ENCODE measurements around the gene ACAA2.
"Not testable (repeated sequence)": the region's sequence is repeated elsewhere in the genome, so short reads cannot be mapped to it uniquely, and the experiment has no call there.

ACAA2 gene

DNA sequence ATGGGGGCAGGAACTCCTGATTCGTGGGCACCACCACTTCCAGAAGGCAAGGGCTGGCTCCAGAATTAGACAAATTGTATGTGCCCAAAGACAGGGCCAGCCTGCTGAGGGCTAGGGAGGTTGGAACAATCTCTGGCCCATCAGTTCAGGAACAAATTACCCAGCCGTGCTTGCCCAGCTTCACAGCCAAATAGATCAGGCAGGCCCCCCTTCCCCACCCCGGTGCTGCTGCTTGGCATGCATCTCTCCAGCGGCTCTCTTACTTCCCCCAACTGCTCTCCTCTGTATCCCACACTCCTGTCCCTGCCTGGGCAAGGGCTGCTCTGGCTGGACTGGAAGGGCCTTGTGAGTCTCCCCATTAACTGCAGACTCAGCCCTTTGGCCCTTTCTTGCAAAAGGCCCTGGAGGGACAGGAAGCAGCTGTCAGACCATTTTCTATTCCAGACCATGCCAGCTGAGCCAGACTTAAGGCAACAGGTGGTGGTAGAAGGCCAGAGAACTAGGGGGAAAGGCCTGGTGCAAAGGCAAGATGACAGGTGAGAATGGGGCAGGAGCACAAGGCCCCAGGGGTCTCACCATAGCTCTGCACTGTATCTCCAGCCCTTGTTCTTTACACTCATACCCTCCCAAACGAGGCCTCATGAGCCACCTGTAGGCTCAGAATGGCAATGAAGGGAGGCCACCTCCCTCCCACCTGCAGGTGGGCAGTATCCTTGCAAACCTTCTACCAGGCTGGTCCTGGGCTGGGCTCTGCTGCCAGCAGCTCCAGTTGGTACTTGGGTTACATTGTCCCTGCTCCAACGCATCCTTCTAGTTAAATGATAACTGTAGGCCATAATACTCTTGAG lies 30.7 kb upstream of the ACAA2 start:
- no peak for DNase-seq

DNA sequence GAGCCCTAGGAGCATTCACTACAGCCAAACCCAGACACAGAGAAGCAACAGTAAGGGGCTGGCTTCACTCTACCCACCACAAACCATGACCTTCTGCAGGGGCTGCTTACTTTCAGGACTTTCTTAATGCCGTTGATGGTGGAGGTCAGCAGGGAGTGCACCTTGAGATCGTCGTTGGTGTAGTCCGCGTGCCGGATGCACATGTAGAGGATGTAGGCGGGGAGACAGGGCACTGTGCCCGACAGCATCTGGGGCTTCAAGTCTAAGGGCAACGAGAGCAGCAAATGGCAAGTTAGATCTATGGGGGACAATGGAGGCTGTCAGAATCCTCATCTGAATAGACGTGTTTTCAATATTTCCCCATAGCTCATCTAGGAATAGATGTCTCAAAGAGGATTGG lies 29.8 kb upstream of the ACAA2 start:
- no peak for DNase-seq

DNA sequence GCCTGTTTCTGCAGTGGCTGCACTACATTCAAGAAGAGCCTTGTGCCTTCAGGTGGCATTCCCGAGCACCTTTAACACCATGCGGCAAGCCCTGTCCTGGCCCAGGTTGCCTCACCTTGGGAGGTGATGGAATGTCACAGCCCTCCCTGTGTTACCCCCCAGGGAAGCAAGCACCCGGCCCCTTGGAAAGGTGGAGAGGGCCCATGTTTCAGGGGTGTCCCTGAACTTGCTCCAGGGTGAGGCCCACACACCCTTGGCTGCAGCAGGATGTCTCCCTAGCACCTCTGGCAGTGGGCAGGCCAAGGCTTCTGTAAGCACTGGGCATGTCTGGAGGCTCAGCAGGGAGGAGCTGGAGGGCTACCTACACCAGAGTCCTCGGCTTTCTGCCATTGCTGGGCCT lies 29.3 kb upstream of the ACAA2 start:
- no peak for DNase-seq

DNA sequence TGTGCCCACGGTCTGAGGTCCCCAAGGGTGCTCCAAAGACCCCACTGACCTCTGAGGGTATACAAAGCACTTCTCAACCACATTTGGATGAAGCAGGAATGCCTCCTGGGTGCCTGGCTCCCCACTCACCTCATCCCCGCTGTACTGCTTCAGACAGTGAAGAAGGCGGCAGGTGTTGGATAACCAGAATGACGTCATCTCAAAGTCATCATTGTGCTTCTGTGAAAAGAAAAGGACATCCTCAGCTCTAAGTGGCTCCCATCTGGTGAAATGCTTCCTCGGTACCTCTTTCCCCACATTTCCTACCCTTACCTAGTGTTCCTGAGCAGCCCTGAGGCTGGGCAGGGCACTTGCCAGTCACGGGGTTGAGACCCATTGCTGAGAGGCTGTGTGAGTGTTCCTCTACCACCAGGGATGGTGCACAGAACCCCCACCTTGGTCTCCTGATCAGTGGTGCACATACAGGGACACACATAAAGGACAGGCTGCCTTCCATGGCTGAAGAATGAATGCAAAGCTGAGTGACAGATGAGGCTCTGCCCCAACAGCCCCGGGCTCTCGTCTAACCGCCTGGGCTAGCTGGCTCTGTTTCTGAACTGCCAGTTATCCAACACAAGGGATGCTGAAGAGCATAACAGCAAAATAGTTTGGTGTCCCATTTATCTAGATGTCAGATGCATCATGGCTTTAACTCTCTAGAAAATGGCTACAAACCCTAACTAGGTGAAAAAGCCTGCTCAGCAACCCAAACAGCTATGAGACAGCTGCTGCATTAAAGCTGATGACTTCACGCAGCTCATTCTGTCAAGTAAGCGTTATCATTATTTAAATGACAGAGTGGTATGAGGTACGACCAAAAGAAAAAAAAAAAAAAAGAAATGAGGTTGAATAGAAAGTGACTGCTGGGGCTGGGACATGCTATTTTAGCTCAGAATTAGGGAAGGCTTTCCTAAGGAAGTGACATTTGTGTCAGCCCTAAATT lies 28.2 kb upstream of the ACAA2 start:
- DNase-seq, result no peak

- peak; percentile 19 for DNase-seq
Observed at GRCh38 chr18:49839012-49839411, 25.7 kb upstream of the ACAA2 start.

DNA sequence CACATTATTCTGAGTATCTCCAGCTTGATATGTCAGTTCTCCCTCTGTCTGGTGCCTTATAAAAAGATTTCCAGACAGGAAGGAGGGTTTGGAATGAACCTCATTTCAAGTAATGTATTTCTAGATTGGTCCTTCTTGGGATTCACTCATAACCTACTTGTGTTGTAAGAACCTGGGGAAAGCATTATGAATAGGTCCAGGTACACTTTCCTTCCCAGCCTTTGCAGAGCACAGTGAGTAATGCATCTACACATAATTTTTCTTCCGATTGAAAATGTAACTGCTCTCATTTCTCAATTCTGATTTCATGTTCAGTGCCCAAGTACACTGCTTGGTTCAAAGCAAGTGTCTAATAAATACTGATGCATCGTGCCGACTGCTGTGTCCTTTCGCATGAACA lies 25.0 kb upstream of the ACAA2 start:
- DNase-seq, result no peak

GRCh38 chr18:49837889-49838288 lies 24.6 kb upstream of the ACAA2 start:
- DNase-seq, result no peak

DNA sequence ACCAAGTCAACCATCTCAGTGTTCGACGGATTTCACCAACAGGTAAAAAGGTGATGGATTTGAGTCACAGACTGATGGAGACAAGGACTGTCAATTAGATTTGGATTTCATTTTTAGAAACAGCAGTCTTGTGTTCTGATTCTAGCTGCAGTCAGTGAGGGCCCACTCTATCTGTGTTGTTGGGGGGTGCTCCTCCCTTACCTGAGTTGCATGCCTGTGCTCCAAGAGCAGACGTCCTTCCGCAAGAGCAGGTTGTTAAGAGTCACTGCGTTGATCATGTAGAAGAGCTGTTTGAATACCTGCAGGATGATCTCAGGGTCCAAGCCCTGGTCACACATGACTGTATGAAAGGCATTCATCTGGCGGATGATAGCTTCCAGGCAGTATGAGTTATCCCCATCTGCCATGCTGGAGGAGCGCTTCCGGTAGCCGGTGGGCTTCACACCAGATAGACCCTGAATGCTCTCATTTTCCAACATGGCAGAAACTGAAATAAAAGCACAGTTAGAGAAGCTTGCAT lies 24.0 kb upstream of the ACAA2 start:
- DNase-seq, result not testable (repeated sequence)

DNA sequence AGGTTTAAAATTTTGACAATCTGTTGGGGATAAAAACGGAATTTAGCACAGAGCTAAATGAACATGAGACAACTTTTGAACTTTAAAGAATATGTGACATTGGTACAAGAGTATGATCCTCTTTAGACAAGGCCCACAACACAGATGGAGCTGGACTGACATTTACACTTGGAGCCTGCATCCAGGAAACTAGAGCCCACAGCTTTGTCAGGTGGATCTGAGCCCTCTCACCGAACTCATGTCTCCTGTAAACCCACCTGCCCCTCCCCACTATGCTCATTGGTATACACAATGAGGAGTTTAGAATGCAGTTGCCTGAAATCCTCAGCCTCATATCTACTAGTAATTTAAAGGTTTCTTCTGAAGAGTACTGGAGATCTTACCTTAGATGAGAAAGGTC lies 22.1 kb upstream of the ACAA2 start:
- no peak for DNase-seq

DNA sequence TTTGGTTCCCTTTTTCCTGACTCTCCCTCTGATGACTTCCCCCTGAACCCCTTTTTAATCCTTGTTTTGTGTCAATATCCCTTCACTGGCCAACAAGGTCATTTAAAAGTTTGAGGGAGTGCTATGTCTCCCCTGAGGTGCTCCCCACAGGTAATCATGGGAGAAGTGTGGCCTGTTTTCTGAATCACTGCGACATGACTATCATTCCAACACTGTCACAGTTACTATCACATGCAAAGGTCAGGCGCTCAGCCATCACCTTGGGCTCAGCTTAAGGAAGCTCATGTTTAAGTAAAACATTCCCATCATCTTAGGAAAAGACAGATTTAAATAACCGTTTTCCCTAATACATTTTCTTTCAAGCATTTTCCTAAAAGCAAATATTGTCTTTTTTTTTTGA lies 20.9 kb upstream of the ACAA2 start:
- no peak for DNase-seq

GRCh38 chr18:49833814-49834213 lies 20.5 kb upstream of the ACAA2 start:
- no peak for DNase-seq

- no peak for DNase-seq
Observed at GRCh38 chr18:49832221-49832647, 18.9 kb upstream of the ACAA2 start.

GRCh38 chr18:49827996-49828395 lies 14.7 kb upstream of the ACAA2 start:
- no peak for DNase-seq

DNA sequence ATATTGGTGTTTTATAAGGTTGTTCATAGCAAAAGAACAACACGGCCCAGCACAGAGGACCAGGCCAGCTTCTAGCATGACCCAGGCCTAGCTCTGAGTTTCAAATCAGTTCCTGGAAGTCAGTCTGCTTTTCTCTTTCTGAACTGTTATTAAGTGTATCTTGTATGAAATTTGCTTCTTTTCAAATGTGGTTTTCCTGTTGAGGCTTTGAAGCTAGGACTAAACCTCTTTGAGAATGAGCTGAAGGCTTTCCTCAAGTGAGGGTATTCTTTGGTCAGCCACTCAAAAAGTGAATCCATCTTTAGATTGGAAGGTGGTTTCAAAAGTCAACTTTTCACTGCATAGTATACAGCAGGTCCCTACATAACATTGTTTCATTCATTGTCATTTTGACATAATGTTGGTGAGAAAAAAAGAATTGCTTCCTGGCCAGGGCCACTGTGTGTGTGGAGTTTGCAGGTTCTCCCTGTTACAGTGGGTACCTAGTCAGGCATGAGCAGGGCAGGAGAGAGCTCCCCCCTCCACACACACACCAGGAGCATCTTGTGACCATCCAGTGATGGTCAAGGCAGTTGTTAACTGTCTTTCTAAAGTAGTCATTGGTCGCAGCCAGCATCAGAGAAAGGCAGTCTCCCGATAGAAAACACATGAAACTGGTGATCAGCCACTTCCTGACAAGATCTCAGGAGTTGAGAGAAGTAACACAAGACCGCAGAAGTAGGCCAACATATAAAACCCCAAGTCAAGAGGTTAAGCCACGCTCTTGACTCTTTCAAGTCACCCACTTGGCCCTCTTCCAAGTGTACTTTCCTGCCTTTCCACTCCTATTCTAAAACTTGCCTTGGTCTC lies 6.7 kb upstream of the ACAA2 start:
- no peak for DNase-seq

DNA sequence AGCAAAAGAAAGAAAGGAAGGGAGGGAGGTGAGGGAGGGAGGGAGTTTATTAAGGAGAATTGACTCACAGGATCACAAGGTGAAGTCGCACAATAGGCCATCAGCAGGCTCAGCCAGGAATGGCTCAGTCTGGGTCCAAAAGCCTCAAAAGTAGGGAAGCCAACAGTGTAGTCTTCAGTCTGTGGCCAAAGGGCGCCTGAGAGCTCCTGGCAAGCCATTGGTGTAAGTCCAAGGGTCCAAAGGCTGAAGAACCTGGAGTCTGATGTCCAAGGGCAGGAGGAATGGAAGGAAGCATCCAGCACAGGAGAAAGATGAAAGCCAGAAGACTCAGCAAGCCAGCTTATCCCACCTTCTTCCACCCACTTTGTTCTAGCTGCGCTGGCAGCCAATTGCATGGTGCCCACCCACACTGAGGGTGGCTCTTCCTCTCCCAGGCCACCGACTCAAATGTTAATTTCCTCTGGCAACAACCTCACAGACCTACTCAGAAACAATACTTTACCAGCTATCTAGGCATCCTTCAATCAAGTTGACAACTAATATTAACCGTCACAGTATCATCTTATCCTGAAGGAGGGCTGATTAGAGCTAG lies 5.8 kb upstream of the ACAA2 start:
- DNase-seq, result no peak

DNA sequence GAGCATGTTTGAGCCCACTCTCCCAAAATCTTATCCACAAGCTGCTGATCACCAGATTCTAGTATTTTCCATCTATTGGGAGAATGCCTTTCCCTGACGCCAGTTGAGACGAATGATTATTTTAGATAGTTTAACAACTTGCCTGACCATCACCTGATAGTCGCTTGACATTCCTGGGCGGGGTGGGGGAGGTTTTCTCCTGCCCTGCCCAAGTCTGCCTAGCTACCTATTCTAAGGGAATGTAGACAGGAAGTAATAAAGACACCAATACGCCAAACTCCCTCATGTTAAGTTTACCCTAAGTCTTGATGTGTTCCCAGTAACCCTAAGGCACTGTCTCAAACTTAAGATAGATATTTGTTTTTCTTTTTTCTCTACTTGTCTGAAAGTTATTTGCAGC lies 4.6 kb upstream of the ACAA2 start:
- no peak for DNase-seq

DNA sequence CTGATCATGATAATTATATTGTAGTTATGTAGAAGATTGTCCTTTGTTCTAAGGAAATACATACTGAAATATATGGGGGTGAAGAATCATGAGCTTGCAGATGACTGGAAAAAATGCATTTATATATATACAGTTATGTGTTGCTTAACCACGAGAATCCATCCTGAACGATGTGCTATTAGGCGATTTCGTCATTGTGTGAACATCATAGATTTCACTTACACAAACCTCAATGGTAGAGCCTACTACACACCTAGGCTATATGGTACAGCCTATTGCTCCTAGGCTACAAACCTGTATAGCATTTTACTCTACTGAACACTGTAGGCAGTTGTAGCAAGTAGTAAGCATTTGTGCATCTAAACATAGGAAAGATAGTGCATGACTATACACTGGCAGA lies 2.6 kb upstream of the ACAA2 start:
- peak; percentile 14 for DNase-seq

DNA sequence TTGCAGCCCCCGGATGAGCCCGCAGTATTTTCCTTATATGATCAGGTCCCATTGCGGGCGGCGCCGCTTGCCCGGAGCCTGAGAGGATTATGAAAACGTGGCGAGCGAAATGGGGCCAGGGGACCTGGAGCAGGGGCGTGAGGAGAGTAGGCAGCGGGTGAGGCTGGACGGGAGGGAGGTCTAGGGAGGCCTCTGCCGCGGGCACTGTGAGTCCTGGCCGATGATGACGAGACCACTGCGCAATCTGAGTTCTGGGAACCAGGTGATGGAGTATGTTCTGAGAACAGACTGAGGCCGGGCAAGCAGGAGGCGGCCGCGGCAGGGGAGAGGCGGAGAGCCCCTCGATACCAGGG lies 790 bp upstream of the ACAA2 start:
- peak; percentile 48 for DNase-seq

DNA sequence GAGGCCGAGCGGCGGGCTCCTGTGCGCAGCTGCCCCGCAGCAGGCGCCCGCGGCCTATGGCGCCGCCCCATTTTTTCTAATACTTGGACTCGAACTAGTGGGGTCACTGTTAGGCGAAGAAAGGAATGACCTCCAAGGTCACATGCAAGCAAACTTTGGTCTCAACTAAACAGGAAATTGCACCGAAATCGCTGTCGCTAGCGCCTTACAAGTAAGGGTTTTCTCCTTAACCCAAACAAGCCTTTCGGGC lies 339 bp downstream of the ACAA2 start:
- DNase-seq, result no peak

DNA sequence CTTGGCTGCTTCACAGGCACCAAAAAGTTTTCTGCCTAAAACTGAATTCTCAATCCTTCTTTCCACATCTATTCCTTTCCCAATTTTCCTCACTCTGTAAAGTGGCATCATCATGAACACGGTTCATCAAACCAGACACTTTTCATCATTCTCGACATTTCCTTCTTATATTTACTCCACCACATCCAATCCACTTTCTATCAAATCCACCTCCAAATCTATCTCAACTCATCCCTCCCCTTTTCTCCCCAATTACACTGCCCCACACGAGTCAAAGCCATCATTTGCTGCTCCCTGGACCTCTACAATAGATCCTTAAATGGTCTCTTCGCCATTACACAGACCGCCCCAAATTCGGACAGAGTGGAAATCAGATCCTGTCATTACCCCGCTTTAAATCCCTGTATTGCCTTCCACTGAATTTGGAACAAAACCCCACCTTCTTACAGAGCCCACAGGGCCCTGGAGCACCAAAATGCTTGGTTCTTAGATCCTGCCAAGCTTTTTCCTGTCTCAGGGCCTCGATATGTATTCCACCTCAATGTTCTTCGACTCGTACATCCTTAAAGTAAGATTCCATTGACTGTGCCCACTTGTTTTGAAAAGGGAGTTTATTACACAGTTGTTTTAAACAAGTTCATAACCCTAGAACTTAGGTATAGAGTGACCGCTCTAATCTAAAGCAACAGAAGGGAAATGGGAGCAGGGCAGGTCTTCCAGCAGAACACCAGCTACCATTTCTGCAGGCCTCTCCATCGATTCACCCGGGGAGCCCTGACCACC lies 856 bp downstream of the ACAA2 start:
- DNase-seq, result peak; percentile 33

DNA sequence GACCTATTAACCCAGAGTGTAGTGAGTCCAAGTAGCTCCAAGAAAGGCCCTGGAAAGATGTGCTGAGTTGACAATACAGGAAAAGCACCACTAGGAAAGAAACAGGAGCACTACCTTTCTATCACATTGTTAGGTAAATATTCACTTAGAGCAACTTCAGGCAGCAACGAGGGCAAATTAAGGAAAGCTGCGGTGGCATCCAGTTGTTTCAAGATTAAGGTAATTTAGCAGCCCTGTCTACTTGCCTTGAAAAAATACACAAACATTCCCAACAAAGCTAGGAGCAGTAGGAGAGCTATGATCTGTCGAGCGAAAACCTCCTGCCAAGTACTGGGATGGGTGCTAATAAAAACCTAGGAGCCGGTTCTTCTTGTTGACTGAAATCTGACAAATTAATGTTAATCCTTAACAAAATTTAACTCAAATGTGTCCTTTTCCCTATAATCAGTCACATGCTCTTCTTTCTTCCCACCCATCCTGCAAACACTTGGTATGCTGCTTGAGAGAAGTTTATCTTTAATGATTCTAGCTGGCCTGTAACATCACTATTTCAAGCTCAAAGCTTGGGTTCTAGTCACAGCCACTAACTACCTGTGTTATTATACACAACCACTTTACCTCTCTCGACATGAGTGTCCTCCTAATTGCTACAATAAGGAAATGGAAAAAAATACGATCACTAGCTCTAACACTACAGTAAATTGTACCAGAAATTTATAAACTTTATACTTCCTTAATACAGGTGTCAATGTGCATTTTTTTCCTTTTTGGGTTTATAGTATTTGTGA lies 2.0 kb downstream of the ACAA2 start:
- DNase-seq, result no peak

Measured in fibroblast of skin of right quadriceps (primary cell).